COLO668 (cell line): ENCODE measurements around the gene VASN.

Experiments
- DNase-seq: peaks from one replicate; lab custom pipeline; 2025; ENCODE audit not compliant: unreplicated experiment; lab: John Stamatoyannopoulos, UW

VASN gene

GRCh38 chr16:4351880-4352279 is 19.8 kb upstream of the VASN start:
- DNase-seq = no peak

- no peak for DNase-seq
Measured at GRCh38 chr16:4352843-4353242, 18.8 kb upstream of the VASN start.

- no peak for DNase-seq
Measured at GRCh38 chr16:4353675-4354074, 18.0 kb upstream of the VASN start.

- DNase-seq = no peak
Measured at GRCh38 chr16:4354512-4355409, 16.9 kb upstream of the VASN start.

- no peak for DNase-seq
Measured at GRCh38 chr16:4356820-4357219, 14.8 kb upstream of the VASN start.

- no peak for DNase-seq
Measured at GRCh38 chr16:4358236-4358635, 13.4 kb upstream of the VASN start.

- peak; percentile 66 for DNase-seq
Measured at GRCh38 chr16:4358831-4359561, 12.7 kb upstream of the VASN start.

GRCh38 chr16:4359914-4360313 is 11.7 kb upstream of the VASN start:
- DNase-seq = no peak

- peak; percentile 30 for DNase-seq
Measured at GRCh38 chr16:4360538-4361021, 11.1 kb upstream of the VASN start.

- DNase-seq = no peak
Measured at GRCh38 chr16:4361033-4361943, 10.4 kb upstream of the VASN start.

GRCh38 chr16:4361944-4362311 is 9.7 kb upstream of the VASN start:
- no peak for DNase-seq

- DNase-seq = no peak
Measured at GRCh38 chr16:4362476-4363135, 9.0 kb upstream of the VASN start.

GRCh38 chr16:4364196-4365013 is 7.2 kb upstream of the VASN start:
- DNase-seq = no peak

- DNase-seq = no peak
Measured at GRCh38 chr16:4365014-4365406, 6.6 kb upstream of the VASN start.

GRCh38 chr16:4365615-4366014 is 6.0 kb upstream of the VASN start:
- DNase-seq = no peak

- no peak for DNase-seq
Measured at GRCh38 chr16:4366016-4366415, 5.6 kb upstream of the VASN start.

- DNase-seq = no peak
Measured at GRCh38 chr16:4367393-4367856, 4.2 kb upstream of the VASN start.

GRCh38 chr16:4369007-4369733 is 2.5 kb upstream of the VASN start:
- DNase-seq = no peak

GRCh38 chr16:4370151-4370550 is 1.5 kb upstream of the VASN start:
- DNase-seq = no peak
